ENCODE measurements around the gene RBMS2. TPM values are rescaled to one million over a fixed set of nuclear protein-coding genes. Genes with fewer than 3 reads are reported as not detected.

The RBMS2 gene
- total RNA-seq = 1 to 10 TPM; 1.9 to 2.0 TPM
- 1 to 10 TPM in 1 of 2 donors, under 1 TPM in 1; 0.39 to 1.2 TPM for polyA plus RNA-seq

DNA sequence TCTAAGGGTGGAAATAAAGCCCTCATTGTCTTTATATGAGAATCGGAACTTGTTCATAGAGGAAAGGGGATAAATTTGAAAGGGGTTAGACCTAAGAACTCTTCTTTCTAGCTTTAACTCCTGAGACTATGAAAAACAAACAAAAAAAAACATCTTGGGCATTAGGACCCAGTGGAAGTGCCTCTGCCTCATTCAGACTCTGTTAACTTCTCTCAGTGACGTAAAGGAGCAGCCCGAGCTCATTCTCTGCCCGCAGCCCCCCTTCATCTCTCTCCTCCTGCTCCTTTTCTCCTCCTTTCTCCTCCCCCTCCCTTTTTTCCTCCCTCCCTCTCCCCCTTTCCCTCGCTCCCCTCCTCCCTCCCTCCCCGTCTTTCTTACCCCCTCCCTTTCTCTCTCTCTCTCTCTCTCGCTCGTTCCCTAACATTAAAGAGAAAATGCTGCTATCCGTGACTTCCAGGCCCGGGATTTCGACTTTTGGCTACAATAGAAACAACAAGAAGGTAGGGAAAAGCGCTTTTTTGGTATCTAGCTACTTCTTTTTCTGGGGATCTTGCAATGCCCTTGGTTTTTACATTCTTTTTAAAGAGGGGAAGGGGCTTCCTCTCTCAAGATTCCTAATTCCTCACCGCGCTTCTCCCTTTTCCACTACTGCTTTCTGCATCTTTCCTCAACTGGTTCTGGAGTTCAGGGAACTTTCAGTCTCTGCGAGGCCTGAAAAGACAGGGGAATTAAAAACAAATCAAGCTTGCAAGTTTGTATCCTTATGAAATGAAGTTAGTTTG is at the start of gene RBMS2:
Gene RBMS2, plus strand, starts transcription at position 231 of the 782 bp plus-strand sequence. Its CDS starts 204 bp downstream, at position 435.
- Mint-ChIP-seq H3K4me3 (peak within 1 kb of the TSS; percentile 87 to 95 (median 89)), H3K4me1 (peaks cover 14 to 28% (median 22%) of the 10 kb centered on the region in 4 donors), H3K27ac (peak within 1 kb of the TSS; percentile 78 to 95 (median 90)), H3K9me3 (no peaks in the 10 kb centered on the region), H3K36me3 (no peaks in the 10 kb centered on the region), H3K27me3 (peaks cover 0 to 3% of the 10 kb centered on the region in 2 donors)
- H3K4me1 ChIP-seq (ENCODE audit: insufficient read depth, low read length) = peaks cover 14% of the 10 kb centered on the region
- peak within 1 kb of the TSS in 1 of 2 donors; percentile 9 for H3K4me3 ChIP-seq (ENCODE audit: low read length in 2 of 2)
- no peaks in the 10 kb centered on the region for H3K36me3 ChIP-seq (ENCODE audit: insufficient read depth, low read length)
- no peaks in the 10 kb centered on the region for H3K27me3 ChIP-seq (ENCODE audit: insufficient read depth, low read length)
- DNase-seq = peak; percentile 37 to 69 (median 49)
- no peaks in the 10 kb centered on the region for H3K9me3 ChIP-seq (ENCODE audit: control insufficient read depth in 1 of 2, low read length in 2 of 2)
- H3K27ac ChIP-seq (ENCODE audit: low read depth, low read length) = peak within 1 kb of the TSS; percentile 18
- ChIA-PET POLR2A (ENCODE audit: partially characterized antibody) (interaction anchor here (0.6 to 2.1 kb wide), 5 partner anchors 107 to 166 kb away, joined by 3 to 9 read pairs (median 4); partner anchors contain the start of gene PTGES3), CTCF (ENCODE audit: partially characterized antibody) (interaction anchor here (0.6 to 3.5 kb wide), 9 partner anchors 8 to 148 kb away, joined by 3 to 19 read pairs (median 4); partner anchors contain the start of gene ATP5F1B)
- intact Hi-C loops (cut with micrococcal nuclease) = no loop called here

DNA sequence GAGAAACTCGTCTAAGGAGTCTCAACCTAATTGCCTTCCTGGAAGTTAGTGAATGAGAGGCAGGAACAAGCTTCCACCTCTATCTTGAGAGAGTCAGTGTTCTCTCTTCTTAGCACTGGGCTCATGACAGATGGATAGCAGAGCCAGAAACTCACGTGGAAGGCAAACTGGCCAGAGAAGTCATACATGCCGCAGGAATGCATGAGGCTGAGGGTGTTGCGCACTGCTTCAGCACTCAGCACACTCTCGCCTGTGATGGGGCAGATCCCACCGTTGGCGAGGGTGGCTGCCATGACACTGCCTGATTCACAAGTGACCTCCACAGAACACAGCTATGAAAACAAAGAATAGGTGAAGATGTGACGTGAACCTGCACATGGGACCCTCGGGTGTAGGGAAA is 47.2 kb upstream of the RBMS2 start:
- peaks cover 3% of the 10 kb centered on the region for H3K36me3 ChIP-seq (ENCODE audit: insufficient read depth, low read length)
- no peak for DNase-seq
- intact Hi-C loops (cut with micrococcal nuclease) = no loop called here
- Mint-ChIP-seq H3K4me1 (peaks cover 8 to 24% (median 13%) of the 10 kb centered on the region in 4 donors), H3K27me3 (no peaks in the 10 kb centered on the region), H3K27ac (peak overlapping the region in 2 of 7 donors; percentile 14 to 61), H3K36me3 (peaks cover 6 to 15% of the 10 kb centered on the region in 2 donors), H3K4me3 (no peak overlapping the region), H3K9me3 (no peaks in the 10 kb centered on the region)
- H3K4me3 ChIP-seq (ENCODE audit: low read length in 2 of 2) = no peak overlapping the region
- CTCF ChIA-PET (ENCODE audit: partially characterized antibody) = interaction anchor here (0.6 to 2.2 kb wide), 2 partner anchors 17 to 229 kb away, joined by 4 to 6 read pairs; no protein-coding TSS in a partner anchor
- H3K4me1 ChIP-seq (ENCODE audit: insufficient read depth, low read length) = peaks cover 12% of the 10 kb centered on the region
- H3K27ac ChIP-seq (ENCODE audit: low read depth, low read length) = no peak overlapping the region
- POLR2A ChIA-PET (ENCODE audit: partially characterized antibody) = no interaction called here
- no peaks in the 10 kb centered on the region for H3K27me3 ChIP-seq (ENCODE audit: insufficient read depth, low read length)
- no peaks in the 10 kb centered on the region for H3K9me3 ChIP-seq (ENCODE audit: control insufficient read depth in 1 of 2, low read length in 2 of 2)

DNA sequence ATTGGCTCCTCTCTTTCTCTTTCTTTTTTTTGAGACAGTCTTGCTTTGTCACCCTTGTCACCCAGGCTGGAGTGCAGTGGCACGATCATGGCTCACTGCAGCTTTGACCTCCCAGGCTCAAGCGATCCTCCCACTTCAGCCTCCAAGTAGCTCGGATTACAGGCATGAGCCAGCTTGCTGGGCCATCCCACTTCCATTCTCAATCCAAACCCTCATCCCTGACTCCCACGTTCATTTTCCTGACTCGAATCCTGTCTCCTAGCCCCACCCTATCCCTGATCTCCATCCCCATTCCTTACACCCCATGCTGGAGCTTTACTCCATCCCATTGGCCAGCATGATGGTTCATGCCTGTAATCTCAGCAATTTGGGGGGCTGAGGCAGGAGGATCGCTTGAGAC is 45.5 kb upstream of the RBMS2 start:
- no peaks in the 10 kb centered on the region for H3K9me3 Mint-ChIP-seq
- no peak for DNase-seq
- H3K27me3 ChIP-seq (ENCODE audit: insufficient read depth, low read length) = no peaks in the 10 kb centered on the region
- H3K4me1 Mint-ChIP-seq = peaks cover 1 to 11% (median 3%) of the 10 kb centered on the region in 4 donors
- H3K27ac Mint-ChIP-seq = peak overlapping the region in 1 of 7 donors; percentile 74
- peaks cover under 1% of the 10 kb centered on the region for H3K4me1 ChIP-seq (ENCODE audit: insufficient read depth, low read length)
- H3K27ac ChIP-seq (ENCODE audit: low read depth, low read length) = no peak overlapping the region
- peaks cover 3% of the 10 kb centered on the region for H3K36me3 ChIP-seq (ENCODE audit: insufficient read depth, low read length)
- no peak overlapping the region for H3K4me3 ChIP-seq (ENCODE audit: low read length in 2 of 2)
- no peak overlapping the region for H3K4me3 Mint-ChIP-seq
- intact Hi-C loops (cut with micrococcal nuclease) = no loop called here
- H3K9me3 ChIP-seq (ENCODE audit: control insufficient read depth in 1 of 2, low read length in 2 of 2) = no peaks in the 10 kb centered on the region
- ChIA-PET CTCF (ENCODE audit: partially characterized antibody) (no interaction called here), POLR2A (ENCODE audit: partially characterized antibody) (no interaction called here)
- H3K27me3 Mint-ChIP-seq = no peaks in the 10 kb centered on the region
- peaks cover 3 to 15% of the 10 kb centered on the region in 2 donors for H3K36me3 Mint-ChIP-seq

DNA sequence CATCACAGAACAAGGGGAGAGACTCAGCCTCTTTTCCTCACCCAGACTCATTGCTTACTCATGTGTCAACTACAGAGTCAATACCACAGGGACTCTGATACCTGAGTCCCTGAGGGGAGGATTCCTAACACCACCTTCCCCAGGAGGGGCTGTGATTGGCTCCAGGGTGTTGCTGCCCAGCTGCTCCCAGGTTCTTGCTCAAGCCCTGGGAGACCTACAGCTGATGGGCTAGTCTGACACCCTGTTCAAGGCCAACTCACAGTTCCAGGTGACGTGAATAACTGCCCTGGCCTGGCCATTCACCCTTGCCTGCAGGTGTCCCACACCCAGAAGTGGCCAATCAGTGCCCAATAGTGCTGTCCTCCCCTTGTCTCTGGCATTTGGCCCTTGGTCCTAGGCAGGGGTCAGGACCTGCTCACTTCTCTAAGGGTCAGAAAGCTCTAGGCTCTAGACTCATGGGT is 44.6 kb upstream of the RBMS2 start:
- Mint-ChIP-seq H3K36me3 (peaks cover 3 to 9% of the 10 kb centered on the region in 2 donors), H3K4me1 (peaks cover 0 to 2% (median under 1%) of the 10 kb centered on the region in 4 donors), H3K9me3 (no peaks in the 10 kb centered on the region), H3K27ac (no peak overlapping the region), H3K27me3 (no peaks in the 10 kb centered on the region), H3K4me3 (no peak overlapping the region)
- Histone ChIP-seq H3K4me1 (ENCODE audit: insufficient read depth, low read length) (no peaks in the 10 kb centered on the region), H3K9me3 (ENCODE audit: control insufficient read depth in 1 of 2, low read length in 2 of 2) (no peaks in the 10 kb centered on the region), H3K4me3 (ENCODE audit: low read length in 2 of 2) (no peak overlapping the region), H3K36me3 (ENCODE audit: insufficient read depth, low read length) (peaks cover 3% of the 10 kb centered on the region), H3K27me3 (ENCODE audit: insufficient read depth, low read length) (no peaks in the 10 kb centered on the region), H3K27ac (ENCODE audit: low read depth, low read length) (no peak overlapping the region)
- CTCF ChIA-PET (ENCODE audit: partially characterized antibody) = no interaction called here
- POLR2A ChIA-PET (ENCODE audit: partially characterized antibody) = interaction anchor here (1.4 kb wide), 1 partner anchor 255 kb away, joined by 3 read pairs; the partner anchor contains the start of gene RNF41
- intact Hi-C loops (cut with micrococcal nuclease) = no loop called here
- DNase-seq = no peak

DNA sequence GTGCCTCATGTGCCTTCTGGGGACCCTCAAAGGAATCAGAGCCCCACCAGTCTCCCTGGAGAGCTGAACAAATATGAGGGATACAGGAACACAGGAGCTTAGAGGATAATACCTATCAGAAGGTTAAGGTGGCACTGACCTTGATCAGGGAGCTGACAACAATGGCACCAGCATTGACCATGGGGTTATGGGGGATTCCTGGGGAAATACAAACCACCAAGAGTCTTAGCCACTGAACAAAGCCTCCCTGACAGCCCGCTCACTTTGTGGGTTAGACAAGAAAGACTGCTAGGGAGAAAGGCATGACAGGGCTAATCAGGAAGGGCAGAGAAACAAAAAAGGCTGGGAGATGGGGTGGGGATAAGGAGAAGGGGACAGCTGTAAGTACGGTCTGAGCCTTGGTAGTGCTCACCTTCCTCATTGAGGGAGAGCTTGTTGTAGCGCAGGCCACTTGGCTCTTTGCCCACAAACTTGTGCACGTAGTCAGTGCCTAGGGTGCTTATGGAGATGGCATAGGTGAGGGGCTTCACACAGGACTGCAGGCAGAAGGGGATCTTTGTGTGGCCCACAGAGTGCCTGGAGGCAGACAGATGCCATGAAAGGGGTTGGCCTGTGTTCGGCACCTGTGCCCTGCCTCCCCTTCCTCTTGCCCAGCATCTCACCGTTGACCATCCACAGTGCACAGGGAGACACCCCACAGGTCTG is 43.9 kb upstream of the RBMS2 start:
- no peaks in the 10 kb centered on the region for H3K4me1 ChIP-seq (ENCODE audit: insufficient read depth, low read length)
- DNase-seq = no peak
- H3K36me3 ChIP-seq (ENCODE audit: insufficient read depth, low read length) = peaks cover 3% of the 10 kb centered on the region
- Mint-ChIP-seq H3K9me3 (no peaks in the 10 kb centered on the region), H3K36me3 (peaks cover 3 to 6% of the 10 kb centered on the region in 2 donors), H3K4me3 (no peak overlapping the region), H3K27me3 (no peaks in the 10 kb centered on the region), H3K27ac (peak overlapping the region in 3 of 7 donors; percentile 22 to 52 (median 46)), H3K4me1 (no peaks in the 10 kb centered on the region)
- ChIA-PET CTCF (ENCODE audit: partially characterized antibody) (no interaction called here), POLR2A (ENCODE audit: partially characterized antibody) (interaction anchor here (1.4 kb wide), 1 partner anchor 256 kb away, joined by 3 read pairs; the partner anchor contains the start of gene RNF41)
- H3K9me3 ChIP-seq (ENCODE audit: control insufficient read depth in 1 of 2, low read length in 2 of 2) = no peaks in the 10 kb centered on the region
- no peak overlapping the region for H3K4me3 ChIP-seq (ENCODE audit: low read length in 2 of 2)
- intact Hi-C loops (cut with micrococcal nuclease) = no loop called here
- no peak overlapping the region for H3K27ac ChIP-seq (ENCODE audit: low read depth, low read length)
- no peaks in the 10 kb centered on the region for H3K27me3 ChIP-seq (ENCODE audit: insufficient read depth, low read length)

DNA sequence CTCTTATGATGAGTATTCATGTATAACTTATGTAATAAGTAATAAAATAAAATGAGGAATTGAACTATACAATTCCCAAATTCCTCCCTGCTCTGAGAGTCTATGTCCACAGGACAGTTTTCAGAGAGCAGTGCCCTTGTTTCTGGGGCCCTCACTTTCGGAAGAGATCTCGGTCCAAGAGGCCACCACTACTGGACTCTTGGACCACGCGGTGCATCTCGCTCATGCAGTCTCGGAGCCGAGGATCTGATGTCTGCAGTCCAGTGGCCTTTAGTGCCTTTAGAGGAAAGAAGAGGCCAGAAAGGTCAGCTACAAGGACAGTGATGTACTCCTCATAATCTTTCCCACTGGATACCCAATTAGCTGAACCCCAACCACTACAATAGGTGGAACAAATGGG is 42.0 kb upstream of the RBMS2 start:
- Histone ChIP-seq H3K27me3 (ENCODE audit: insufficient read depth, low read length) (no peaks in the 10 kb centered on the region), H3K9me3 (ENCODE audit: control insufficient read depth in 1 of 2, low read length in 2 of 2) (no peaks in the 10 kb centered on the region), H3K36me3 (ENCODE audit: insufficient read depth, low read length) (no peaks in the 10 kb centered on the region), H3K4me1 (ENCODE audit: insufficient read depth, low read length) (no peaks in the 10 kb centered on the region), H3K4me3 (ENCODE audit: low read length in 2 of 2) (no peak overlapping the region), H3K27ac (ENCODE audit: low read depth, low read length) (no peak overlapping the region)
- Mint-ChIP-seq H3K9me3 (no peaks in the 10 kb centered on the region), H3K27me3 (no peaks in the 10 kb centered on the region), H3K4me3 (no peak overlapping the region), H3K27ac (no peak overlapping the region), H3K4me1 (no peaks in the 10 kb centered on the region), H3K36me3 (peaks cover 3% of the 10 kb centered on the region in 2 donors)
- intact Hi-C loops (cut with micrococcal nuclease) = no loop called here
- no peak for DNase-seq
- ChIA-PET CTCF (ENCODE audit: partially characterized antibody) (interaction anchor here (1.4 kb wide), 1 partner anchor 9 kb away, joined by 4 read pairs; no protein-coding TSS in a partner anchor), POLR2A (ENCODE audit: partially characterized antibody) (no interaction called here)

- Mint-ChIP-seq H3K27me3 (peaks cover 0 to 2% of the 10 kb centered on the region in 2 donors), H3K27ac (no peak overlapping the region), H3K4me1 (peaks cover 11 to 18% (median 14%) of the 10 kb centered on the region in 4 donors), H3K9me3 (no peaks in the 10 kb centered on the region), H3K36me3 (peaks cover 0 to 2% of the 10 kb centered on the region in 2 donors), H3K4me3 (peak overlapping the region in 1 of 8 donors; percentile 28)
- H3K4me3 ChIP-seq (ENCODE audit: low read length in 2 of 2) = no peak overlapping the region
- DNase-seq = no peak
- peaks cover 14% of the 10 kb centered on the region for H3K4me1 ChIP-seq (ENCODE audit: insufficient read depth, low read length)
- intact Hi-C loops (cut with micrococcal nuclease) = no loop called here
- ChIA-PET CTCF (ENCODE audit: partially characterized antibody) (interaction anchor here (1.0 to 1.7 kb wide), 3 partner anchors 11 to 21 kb away, joined by 3 to 7 read pairs (median 6); no protein-coding TSS in a partner anchor), POLR2A (ENCODE audit: partially characterized antibody) (interaction anchor here (1.2 to 1.5 kb wide), 2 partner anchors 12 to 144 kb away, joined by 3 read pairs; no protein-coding TSS in a partner anchor)
- H3K9me3 ChIP-seq (ENCODE audit: control insufficient read depth in 1 of 2, low read length in 2 of 2) = no peaks in the 10 kb centered on the region
- no peaks in the 10 kb centered on the region for H3K27me3 ChIP-seq (ENCODE audit: insufficient read depth, low read length)
- no peaks in the 10 kb centered on the region for H3K36me3 ChIP-seq (ENCODE audit: insufficient read depth, low read length)
- H3K27ac ChIP-seq (ENCODE audit: low read depth, low read length) = no peak overlapping the region
Observed at GRCh38 chr12:56484566-56484965, 37.1 kb upstream of the RBMS2 start.
